Posterior vena cava (tissue), 2 donors: Measurements from ENCODE around the gene SIX5. TPM values are rescaled to one million over a fixed set of nuclear protein-coding genes. Genes with fewer than 3 reads are reported as not detected.
A peak's percentile ranks its signal among the peaks of the same experiment; 100 is the strongest.

Experiments
- DNase-seq: peaks from one replicate; pipeline ENCODE4 v3.0.0-alpha.2; 2020; ENCODE audit warnings: low spot score
- intact Hi-C, 2 donors: fragments of 100-400 bp; cut with DNase I; formaldehyde crosslinking; loops; one replicate each; pipeline versions ENCODE4 v1.14.1 to v1.14.2; 2022 to 2023
- total RNA-seq, 2 donors: library from RNA; stranded (reverse); fragmentation: NEBNext Ultra II Directional; extraction: Animal tissue kit (Norgen Biotek cat#: 25700); gene quantifications; one replicate each; pipeline ENCODE4 v1.2.1, GENCODE V29; 2021
- donor health status: DM: yes; HTN: yes; CAD: no.
- donor health status: DM: yes; HTN: yes; CAD: no.

SIX5 gene
- total RNA-seq, 2 donors from 2014 or later: 14.9 to 22.4 TPM

GRCh38 chr19:45794627-45795026 lies 25.6 kb upstream of the SIX5 start:
- intact Hi-C loops: loop anchor here in 1 of 2 donors (10.0 kb wide), 1 partner anchor 80 kb away; no protein-coding TSS in a partner anchor

GRCh38 chr19:45793876-45794275 lies 24.8 kb upstream of the SIX5 start:
- intact Hi-C loops: loop anchor here in 1 of 2 donors (10.0 kb wide), 1 partner anchor 79 kb away; no protein-coding TSS in a partner anchor

More at GRCh38 chr19:45794627-45795026, 25.6 kb upstream of the SIX5 start:
- DNase-seq: no peak

GRCh38 chr19:45793178-45793564 lies 24.1 kb upstream of the SIX5 start:
- no peak for DNase-seq
- intact Hi-C loops: loop anchor here in 1 of 2 donors (10.0 kb wide), 1 partner anchor 78 kb away; no protein-coding TSS in a partner anchor

More at GRCh38 chr19:45793876-45794275, 24.8 kb upstream of the SIX5 start:
- no peak for DNase-seq

GRCh38 chr19:45792470-45793177 lies 23.6 kb upstream of the SIX5 start, which contains the start of gene DMWD:
DMWD (minus strand) TSS chr19:45792845; CDS start chr19:45792756, 89 bp downstream.
- DNase-seq: peak; percentile 100
- intact Hi-C loops: loop anchor here in 1 of 2 donors (10.0 kb wide), 1 partner anchor 78 kb away; no protein-coding TSS in a partner anchor

- no peak for DNase-seq
- intact Hi-C loops: loop anchor here in 1 of 2 donors (10.0 kb wide), 1 partner anchor 77 kb away; no protein-coding TSS in a partner anchor
These were observed 22.9 kb upstream of the SIX5 start for GRCh38 chr19:45791744-45792469.

- no peak for DNase-seq
- intact Hi-C loops: loop anchor here in 1 of 2 donors (10.0 kb wide), 1 partner anchor 76 kb away; no protein-coding TSS in a partner anchor
These were observed 21.9 kb upstream of the SIX5 start for GRCh38 chr19:45790942-45791341.

- DNase-seq: no peak
- intact Hi-C loops: no loop called here
These were observed 20.2 kb upstream of the SIX5 start for GRCh38 chr19:45789035-45789786.

GRCh38 chr19:45786533-45786894 lies 17.5 kb upstream of the SIX5 start:
- intact Hi-C loops: no loop called here
- DNase-seq: no peak

- no peak for DNase-seq
- intact Hi-C loops: no loop called here
These were observed 16.9 kb upstream of the SIX5 start for GRCh38 chr19:45785781-45786532.

- intact Hi-C loops: no loop called here
These were observed 16.0 kb upstream of the SIX5 start for GRCh38 chr19:45785097-45785496.

GRCh38 chr19:45784096-45784495 lies 15.0 kb upstream of the SIX5 start:
- no peak for DNase-seq
- intact Hi-C loops: no loop called here

More at GRCh38 chr19:45785097-45785496, 16.0 kb upstream of the SIX5 start:
- DNase-seq: no peak

GRCh38 chr19:45782820-45783785 lies 14.1 kb upstream of the SIX5 start:
- intact Hi-C loops: no loop called here
- DNase-seq: peak; percentile 90

- DNase-seq: no peak
- intact Hi-C loops: no loop called here
These were observed 13.2 kb upstream of the SIX5 start, which contains the start of gene DMPK for GRCh38 chr19:45782162-45782691. DMPK (minus strand) TSS chr19:45782490; CDS start chr19:45782352, 138 bp downstream.

- no peak for DNase-seq
- intact Hi-C loops: no loop called here
These were observed 12.4 kb upstream of the SIX5 start for GRCh38 chr19:45781214-45782161.

- intact Hi-C loops: no loop called here
- no peak for DNase-seq
These were observed 11.6 kb upstream of the SIX5 start for GRCh38 chr19:45780448-45781213.

GRCh38 chr19:45780146-45780447 lies 11.0 kb upstream of the SIX5 start:
- intact Hi-C loops: no loop called here
- no peak for DNase-seq
